GM19043 (cell line): ENCODE data around the gene BCOR.

Source experiments
- ATAC-seq: cut with Tn5 transposase; IDR thresholded peaks from one replicate; pipeline ENCODE4 v1.9.1; 2021; ENCODE audit warnings: low read depth; ENCODE audit not compliant: unreplicated experiment

Gene BCOR

DNA sequence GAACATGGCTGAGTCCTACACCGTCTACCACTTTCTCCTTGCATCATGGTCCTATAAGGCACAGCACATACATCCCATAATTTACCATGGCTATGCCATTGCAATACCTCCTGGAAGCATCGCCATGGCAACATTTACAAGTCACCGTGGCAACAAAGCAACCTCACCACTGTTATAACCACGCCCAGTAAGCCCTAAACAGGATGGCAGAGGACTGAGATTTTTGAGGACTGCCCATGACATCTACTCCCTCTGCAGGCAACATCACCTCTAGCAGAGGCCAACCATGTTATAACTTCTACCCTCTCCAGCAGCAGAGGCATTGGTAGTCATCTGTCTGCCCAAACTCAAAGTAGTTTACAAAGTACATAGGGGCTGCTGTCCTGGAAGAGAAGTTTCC is 29.7 kb downstream of the BCOR start:
- no peak for ATAC-seq

- no peak for ATAC-seq
Observed at GRCh38 chrX:40066700-40067099, 31.1 kb downstream of the BCOR start.

DNA sequence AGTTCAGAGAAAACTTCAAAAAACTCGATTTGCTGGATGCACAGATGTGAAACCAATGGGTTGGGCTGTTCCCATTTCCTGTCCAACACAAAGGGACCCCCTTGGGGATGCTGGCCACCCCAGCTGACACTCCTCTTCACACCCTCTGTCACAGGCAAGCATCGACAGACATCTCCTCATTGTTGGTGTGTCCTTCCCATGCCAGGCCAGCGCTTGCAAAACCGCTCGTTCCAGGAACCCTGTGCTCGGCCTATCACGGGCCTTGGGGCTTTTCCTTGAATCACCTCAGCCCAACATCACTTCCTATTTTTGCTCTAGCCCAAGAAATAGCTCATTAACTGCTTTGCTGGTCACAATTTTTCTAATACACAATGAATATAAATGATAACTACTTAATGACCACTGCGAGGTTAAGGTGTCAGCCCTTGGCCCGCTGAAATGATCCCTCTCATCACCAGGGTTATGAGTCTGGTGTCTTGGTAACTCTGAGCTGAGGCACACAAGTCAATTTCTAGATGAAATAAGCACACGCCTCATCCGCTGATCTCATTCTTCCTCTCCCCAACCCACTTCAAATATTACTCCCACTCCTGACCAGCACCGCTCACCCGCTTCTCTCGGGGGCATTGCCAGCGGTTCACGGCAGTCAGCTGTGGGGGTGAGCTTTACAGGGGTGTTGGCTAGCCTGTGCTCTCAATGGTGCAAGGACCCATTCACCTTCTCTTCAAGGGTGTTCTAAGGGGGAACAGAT is 32.3 kb downstream of the BCOR start:
- no peak for ATAC-seq

DNA sequence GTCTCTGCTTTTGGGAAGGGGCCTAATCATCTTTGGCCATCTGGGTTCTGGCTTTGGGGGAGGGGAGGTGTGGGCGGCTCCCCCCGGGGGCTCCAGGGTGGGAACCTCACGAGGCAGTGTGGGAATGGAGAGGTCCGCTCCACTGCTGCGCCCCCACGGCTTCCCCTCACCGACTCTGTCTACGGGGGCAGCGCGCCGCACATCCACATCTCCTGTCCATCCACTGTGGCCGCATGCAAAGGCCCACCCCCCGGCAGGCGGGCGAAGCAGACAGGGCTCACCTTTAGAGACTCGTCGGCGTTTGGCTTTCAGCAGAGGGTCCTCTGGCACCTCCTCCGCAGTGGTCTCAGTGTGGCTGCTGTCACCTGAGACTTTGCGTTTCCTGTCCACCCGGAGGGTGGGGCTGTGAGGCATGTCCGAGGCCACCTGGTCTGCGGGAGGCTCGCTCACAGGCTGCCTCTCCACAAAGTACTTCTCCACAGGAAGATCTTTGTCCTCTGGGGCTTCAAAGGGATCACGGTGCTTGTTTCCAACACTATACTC is 33.6 kb downstream of the BCOR start:
- ATAC-seq, result no peak

GRCh38 chrX:40063555-40063954 is 34.2 kb downstream of the BCOR start:
- no peak for ATAC-seq

GRCh38 chrX:40062525-40063155 is 35.1 kb downstream of the BCOR start:
- no peak for ATAC-seq

DNA sequence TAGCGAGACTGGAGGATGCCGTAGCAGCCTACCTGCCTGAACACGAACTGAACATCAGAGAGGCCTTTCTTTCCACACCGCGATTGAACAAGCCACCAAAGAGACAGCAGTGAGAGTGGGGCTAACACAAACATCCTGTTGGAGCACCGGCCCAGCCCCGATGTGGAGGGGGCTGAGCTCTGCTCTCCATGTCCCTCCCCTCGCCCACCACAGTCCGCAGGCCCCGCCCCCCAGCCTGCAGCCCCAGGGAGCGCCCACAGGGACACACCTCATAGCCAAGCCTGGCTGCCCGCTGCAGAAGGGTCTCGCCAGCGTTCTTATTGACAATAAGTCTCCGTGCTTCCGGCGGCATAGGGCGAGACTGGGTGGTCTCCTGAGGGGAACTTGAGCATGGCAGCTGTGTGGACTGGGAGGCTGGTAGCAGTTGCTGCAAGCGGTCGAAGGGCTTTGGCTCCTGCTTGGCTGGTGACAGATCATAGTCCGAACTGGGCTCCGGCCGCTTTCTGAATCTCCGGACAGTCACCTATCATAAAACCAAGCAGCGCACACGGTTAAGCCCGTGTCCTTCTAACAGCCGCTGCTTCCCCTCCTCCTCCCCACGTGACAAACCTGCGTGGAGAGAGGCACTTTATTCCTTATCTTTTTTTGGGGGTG is 35.8 kb downstream of the BCOR start:
- no peak for ATAC-seq

- ATAC-seq, result no peak
Observed at GRCh38 chrX:40061005-40061404, 36.8 kb downstream of the BCOR start.

GRCh38 chrX:40060356-40060845 is 37.4 kb downstream of the BCOR start:
- ATAC-seq, result no peak

- no peak for ATAC-seq
Observed at GRCh38 chrX:40058719-40059118, 39.0 kb downstream of the BCOR start.

DNA sequence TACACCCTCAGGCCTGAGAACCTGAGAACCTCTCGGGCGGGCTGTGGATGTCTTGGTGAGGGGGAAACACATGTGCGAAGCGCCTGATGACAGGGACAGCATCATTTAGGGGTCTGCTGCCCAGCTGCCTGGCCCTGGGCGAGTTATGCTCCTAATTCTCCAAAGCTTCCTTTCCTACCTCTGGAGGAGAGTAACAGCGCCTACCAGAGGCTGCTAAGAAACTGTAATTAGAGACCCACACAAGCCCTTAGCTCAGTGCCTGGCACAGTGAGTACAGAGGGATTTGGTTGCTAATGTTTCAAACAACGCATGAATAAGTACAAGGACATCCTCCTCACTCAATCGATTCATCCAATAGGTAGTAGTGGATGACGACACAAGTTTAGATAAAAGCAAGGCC is 40.4 kb downstream of the BCOR start:
- ATAC-seq, result no peak

- ATAC-seq, result no peak
Observed at GRCh38 chrX:40056420-40056819, 41.3 kb downstream of the BCOR start.

DNA sequence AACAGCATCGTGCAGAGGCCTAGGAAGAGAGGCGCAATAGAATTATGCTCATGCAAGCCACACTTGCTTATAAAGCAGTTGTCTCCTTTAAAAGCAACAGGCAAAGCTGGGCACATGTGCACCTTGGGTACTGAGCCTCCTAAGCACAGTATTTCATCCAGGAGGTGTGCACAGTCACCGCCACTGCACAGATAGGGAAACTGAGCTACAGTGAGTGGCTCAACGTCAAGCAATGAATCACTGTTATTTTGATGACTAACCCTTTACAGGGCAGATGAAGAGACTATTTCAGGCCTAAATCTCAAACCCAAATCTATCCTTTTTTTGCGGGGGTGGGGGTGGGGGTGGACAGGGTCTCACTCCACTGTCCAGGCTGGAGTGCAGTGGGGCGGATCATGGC is 42.3 kb downstream of the BCOR start:
- ATAC-seq, result no peak

DNA sequence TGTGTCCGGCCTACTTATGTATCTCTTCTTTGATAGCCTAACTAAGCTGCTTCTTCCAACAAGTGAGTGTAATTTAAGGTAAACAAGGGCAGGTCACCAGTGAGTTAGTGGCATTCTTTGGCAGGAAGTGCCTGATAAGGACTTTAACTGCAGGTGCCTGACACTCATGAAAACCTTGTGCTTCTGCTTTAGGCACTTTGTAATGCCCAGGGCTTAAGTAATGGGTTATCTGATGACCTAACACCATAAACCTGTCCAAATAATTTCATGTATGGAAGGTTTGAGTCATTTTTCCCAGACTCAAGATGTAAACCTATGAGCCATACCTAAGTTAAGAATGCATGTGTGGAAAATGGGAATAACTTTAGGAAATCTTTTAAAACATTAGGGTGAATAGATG is 43.0 kb downstream of the BCOR start:
- ATAC-seq, result no peak

GRCh38 chrX:40050532-40050931 is 47.2 kb downstream of the BCOR start:
- no peak for ATAC-seq

- ATAC-seq, result no peak
Observed at GRCh38 chrX:40049084-40049641, 48.6 kb downstream of the BCOR start.

GRCh38 chrX:40047485-40047884 is 50.3 kb downstream of the BCOR start:
- ATAC-seq, result no peak

DNA sequence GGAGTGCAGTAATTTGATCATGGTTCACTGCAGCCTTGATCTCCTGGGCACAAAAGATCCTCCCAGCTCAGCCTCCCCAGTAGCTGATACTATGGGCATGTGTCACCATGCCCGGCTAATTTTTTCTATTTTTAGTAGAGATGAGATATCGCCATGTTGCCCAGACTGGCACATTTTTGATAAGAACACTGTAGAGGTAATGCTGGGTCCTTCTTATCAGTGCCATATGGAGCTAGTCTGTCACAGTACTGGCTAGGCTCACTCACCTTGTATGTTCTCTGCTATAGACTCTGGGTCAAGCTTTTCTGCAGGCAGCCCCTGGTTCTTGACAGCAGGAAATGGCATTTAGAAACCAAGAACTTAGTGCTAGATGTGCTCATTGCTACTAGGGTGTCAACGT is 53.9 kb downstream of the BCOR start:
- no peak for ATAC-seq

DNA sequence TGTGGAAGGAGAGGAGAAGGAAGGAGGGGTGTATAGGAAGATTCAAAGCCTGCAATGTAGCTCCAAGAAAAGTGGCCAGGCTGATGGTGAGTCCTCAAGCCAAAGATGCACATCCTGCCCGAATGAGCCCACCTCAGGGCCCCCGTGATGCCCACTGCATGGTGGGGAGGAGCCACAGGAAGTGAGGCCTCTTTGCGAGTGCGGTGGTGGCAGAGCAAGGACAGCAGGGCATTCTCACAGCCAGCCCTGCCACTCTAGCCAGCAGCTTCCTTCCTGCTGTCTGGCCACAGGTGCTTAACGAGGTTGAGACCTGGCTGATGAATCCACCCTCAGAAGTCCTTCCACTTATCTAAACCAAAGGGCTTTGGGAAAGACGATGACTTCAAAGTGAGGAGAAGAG is 55.8 kb downstream of the BCOR start:
- no peak for ATAC-seq

DNA sequence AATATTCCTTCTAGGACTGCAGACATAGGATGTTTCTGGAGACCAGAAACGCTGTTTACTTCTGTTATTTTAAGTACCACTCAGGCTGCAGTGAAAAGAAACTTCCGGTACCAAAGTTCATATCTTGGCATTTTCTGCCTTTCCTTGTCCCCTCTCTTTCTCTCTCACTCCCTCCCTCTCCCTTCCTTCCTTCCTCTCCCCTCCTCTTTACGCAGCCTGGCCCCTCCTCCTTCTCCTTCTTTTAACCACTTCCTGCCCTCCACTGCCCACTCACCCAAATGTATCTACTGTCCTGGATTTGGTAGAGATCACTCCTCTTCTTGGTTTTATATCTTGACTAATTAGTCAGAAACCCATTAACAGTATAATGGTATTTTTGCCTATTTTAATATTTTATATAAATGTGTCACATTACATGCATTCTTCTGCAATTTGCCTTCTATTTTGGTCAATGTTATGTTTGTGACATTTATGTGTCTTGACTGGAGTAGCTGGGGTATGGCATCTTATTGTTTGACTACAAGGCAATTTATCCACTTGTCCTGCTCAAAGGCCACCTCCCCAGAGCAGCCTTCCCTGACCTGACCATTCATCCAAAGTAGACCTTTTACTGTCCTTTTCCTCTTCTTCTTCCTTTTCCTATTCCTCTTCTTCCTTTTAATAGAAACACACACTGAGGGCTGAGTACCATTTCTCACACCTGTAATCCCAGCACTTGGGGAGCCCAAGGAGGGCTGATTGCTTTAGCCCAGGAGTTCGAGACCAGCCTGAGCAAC is 56.9 kb downstream of the BCOR start:
- ATAC-seq, result no peak
